Endothelial cell of umbilical vein (primary cell): Measurements from ENCODE around the gene IQSEC3. TPM values are rescaled to one million over a fixed set of nuclear protein-coding genes. Genes with fewer than 3 reads are reported as not detected.

Source experiments
- BruUV-seq: library from RNA; stranded (reverse); fragments of 400-500 nt; replicated peaks from 2 replicates; lab custom pipeline; 2021; lab: Mats Ljungman, UMichigan
- CTCF ChIA-PET: fragments of 300-600, 350-600 bp; sonication (Branson Sonifier 250); formaldehyde crosslinking; loops from one replicate; lab custom pipeline; 2021; ENCODE audit warnings: antibody characterized with exemption, inconsistent platforms; lab: Charles Lee
- POLR2A ChIA-PET: fragments of 300-600, 350-600 bp; sonication (Branson Sonifier 250); formaldehyde crosslinking; loops from one replicate; lab custom pipeline; 2021; ENCODE audit warnings: antibody characterized with exemption, inconsistent platforms; lab: Charles Lee
- DNase-seq: peaks from one replicate; pipeline ENCODE4 v3.0.0-alpha.2; 2011; ENCODE audit warnings: low read depth, low spot score
- FAIRE-seq: peaks from 2 replicates; lab custom pipeline; 2011; peaks lifted over from hg19 to GRCh38; lab: Jason Lieb, UNC
- H2AFZ ChIP-seq: 2 replicates; pipeline ENCODE4 v1.6.0; 2012; ENCODE audit warnings: low read depth, low read length, control low read depth, inconsistent platforms
- H3K27ac ChIP-seq: 2 replicates; pipeline ENCODE4 v1.5.1; 2011; ENCODE audit warnings: low read depth, mild to moderate bottlenecking, control low read depth, low read length, moderate library complexity; ENCODE audit not compliant: insufficient read depth
- H3K27me3 ChIP-seq, 2 experiments: 2 replicates each; pipeline versions ENCODE4 v1.6.0 to v1.6.1; 2011; ENCODE audit warnings: low read length in 2 of 2, mixed read lengths in 1 of 2; ENCODE audit not compliant: control insufficient read depth in 2 of 2, insufficient read depth in 2 of 2
- H3K36me3 ChIP-seq, 2 experiments: 2 replicates in 1 of 2; 3 replicates in 1 of 2; pipeline ENCODE4 v1.5.1; 2011; ENCODE audit warnings: low read length in 2 of 2, mild to moderate bottlenecking in 1 of 2, moderate library complexity in 1 of 2; ENCODE audit not compliant: control insufficient read depth in 2 of 2, insufficient read depth in 2 of 2; ENCODE audit errors: extremely low read depth in 1 of 2
- H3K4me1 ChIP-seq: 3 replicates; pipeline ENCODE4 v1.5.1; 2011; ENCODE audit warnings: mild to moderate bottlenecking, low read length; ENCODE audit not compliant: control insufficient read depth, insufficient read depth; ENCODE audit errors: extremely low read depth
- H3K4me2 ChIP-seq: 2 replicates; pipeline ENCODE4 v1.6.1; 2011; ENCODE audit warnings: low read length, control low read depth, mixed read lengths; ENCODE audit not compliant: insufficient read depth
- H3K4me3 ChIP-seq, 3 experiments: fragments of 200-600 bp in 1 of 3; sonication (generic), shearing (Covaris generic) in 1 of 3; replicated peaks in 1 of 3; 2 replicates each; pipeline ENCODE4 v1.5.1; 2011 to 2016; ENCODE audit warnings: control low read depth in 3 of 3, low read length in 3 of 3, mild to moderate bottlenecking in 2 of 3, inconsistent platforms in 1 of 3, low read depth in 1 of 3, moderate library complexity in 1 of 3; ENCODE audit not compliant: insufficient read depth in 1 of 3
- H3K79me2 ChIP-seq: 2 replicates; pipeline ENCODE4 v1.6.0; 2012; ENCODE audit warnings: low read length, inconsistent platforms; ENCODE audit not compliant: control insufficient read depth, insufficient read depth
- H3K9ac ChIP-seq: replicated peaks from 2 replicates; pipeline ENCODE3; 2011; ENCODE audit warnings: low read length, control low read depth; ENCODE audit not compliant: insufficient read depth; ENCODE audit errors: extremely low read depth
- H3K9me1 ChIP-seq: replicated peaks from 3 replicates; pipeline ENCODE4 v1.6.0; 2011; ENCODE audit warnings: mild to moderate bottlenecking, low read length; ENCODE audit not compliant: control insufficient read depth, insufficient read depth; ENCODE audit errors: extremely low read depth
- H3K9me3 ChIP-seq: replicated peaks from 2 replicates; pipeline ENCODE4 v1.5.1; 2012; ENCODE audit warnings: low read length, inconsistent platforms; ENCODE audit not compliant: control insufficient read depth, insufficient read depth
- H4K20me1 ChIP-seq: replicated peaks from 2 replicates; pipeline ENCODE3; 2011; ENCODE audit warnings: mild to moderate bottlenecking, low read length; ENCODE audit not compliant: control insufficient read depth, insufficient read depth; ENCODE audit errors: extremely low read depth
- CTCF ChIP-seq, 2 donors: IDR thresholded peaks; 1 replicate in 1 of 2; 2 replicates in 1 of 2; pipeline ENCODE4 v1.5.1; 2011; ENCODE audit warnings: low read length in 2 of 2, mild to moderate bottlenecking in 2 of 2, moderate library complexity in 2 of 2, control low read depth in 1 of 2, inconsistent platforms in 1 of 2, low read depth in 1 of 2; ENCODE audit not compliant: insufficient read depth in 1 of 2; ENCODE audit errors: extremely low read depth in 1 of 2
- EZH2 ChIP-seq: IDR thresholded peaks from 2 replicates; pipeline ENCODE4 v1.6.1; 2012; ENCODE audit warnings: borderline replicate concordance, low read depth, mild to moderate bottlenecking, moderate library complexity, low read length, inconsistent platforms; ENCODE audit not compliant: severe bottlenecking
- FOS ChIP-seq: IDR thresholded peaks from 2 replicates; pipeline ENCODE4 v1.6.1; 2011; ENCODE audit warnings: mild to moderate bottlenecking, low read length, moderate library complexity, borderline replicate concordance; ENCODE audit not compliant: insufficient read depth
- GATA2 ChIP-seq: IDR thresholded peaks from 2 replicates; pipeline ENCODE4 v1.7.0; 2011; ENCODE audit warnings: low read depth, mild to moderate bottlenecking, moderate library complexity, mixed read lengths, low read length; ENCODE audit not compliant: insufficient read length, insufficient read depth
- JUN ChIP-seq: IDR thresholded peaks from 2 replicates; pipeline ENCODE4 v1.6.1; 2011; ENCODE audit warnings: borderline replicate concordance, low read depth; ENCODE audit not compliant: insufficient read length, insufficient read depth
- MYC ChIP-seq: IDR thresholded peaks from one replicate; pipeline ENCODE4 v1.6.1; 2011; ENCODE audit warnings: mild to moderate bottlenecking, low read depth, low read length
- POLR2A ChIP-seq: IDR thresholded peaks from 2 replicates; pipeline ENCODE4 v1.6.1; 2012; ENCODE audit warnings: low read depth, mild to moderate bottlenecking, control low read depth, low read length
- POLR2AphosphoS5 ChIP-seq: IDR thresholded peaks from 2 replicates; pipeline ENCODE4 v1.6.1; 2012; ENCODE audit warnings: low read depth, mild to moderate bottlenecking, control low read depth, low read length, moderate library complexity; ENCODE audit not compliant: insufficient read depth
- dilution Hi-C: fragments of 300-500 bp; cut with MboI; formaldehyde crosslinking; loops from one replicate; pipeline ENCODE4 v1.15.0; 2019; ENCODE audit warnings: low sequenced_read_pairs; ENCODE audit not compliant: extremely low pct_ligation_motif_present
- intact Hi-C: fragments of 100-400 bp; cut with micrococcal nuclease; formaldehyde crosslinking; loops from one replicate; pipeline ENCODE4 v1.10.0; 2022
- polyA plus RNA-seq, 4 experiments: library from polyadenylated mRNA; depleted of rRNA in 3 of 4; stranded (reverse) in 3 of 4; unstranded in 1 of 4; fragments of >200 nt; gene quantifications; 2 replicates each; pipeline versions ENCODE4 v1.2.1 to v1.2.3, GENCODE V29; 2011 to 2012; ENCODE audit warnings: missing spikeins in 1 of 4
- total RNA-seq: library from RNA; stranded (reverse); gene quantifications from 2 replicates; pipeline ENCODE4 v1.2.3, GENCODE V29; 2021
- TF ChIP-seq, protein P1 (sequence below): IDR thresholded peaks from 2 replicates; pipeline ENCODE4 v1.6.1; 2011; ENCODE audit not compliant: insufficient read depth, insufficient read length

IQSEC3 gene
- total and polyA plus RNA-seq, 2 donors (not counting 3 experiments of a cell fraction or from before 2014, with no cell fraction given): not detected

DNA sequence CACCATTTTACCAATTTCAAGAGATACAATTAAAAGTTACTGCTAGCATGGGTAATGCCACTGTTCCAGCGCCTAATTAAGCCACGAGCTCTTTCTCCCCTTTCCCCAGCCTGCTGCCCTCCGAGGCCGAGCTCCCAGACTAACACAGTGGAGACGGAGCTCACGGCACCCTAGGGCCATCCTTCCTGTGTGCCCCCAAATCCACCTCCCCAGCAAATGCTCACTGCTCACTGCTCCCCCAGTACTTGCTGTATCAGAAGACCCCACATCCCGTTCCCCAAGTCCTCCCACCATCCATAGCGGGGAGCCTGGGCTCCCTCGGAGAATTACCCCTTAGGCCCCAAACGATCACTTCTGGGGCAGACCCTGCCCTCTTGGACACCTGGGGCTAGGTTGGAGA lies 104.7 kb downstream of the IQSEC3 start:
- no peak for FAIRE-seq
- Histone ChIP-seq H3K36me3 (no peaks in the 10 kb centered on the region), H3K4me1 (no peaks in the 10 kb centered on the region), H3K4me3 (no peak overlapping the region), H2AFZ (no peak overlapping the region), H3K9ac (no peak overlapping the region), H3K9me3 (no peaks in the 10 kb centered on the region), H3K4me2 (no peak overlapping the region), H3K9me1 (no peaks in the 10 kb centered on the region), H4K20me1 (no peaks in the 10 kb centered on the region), H3K79me2 (no peaks in the 10 kb centered on the region), H3K27ac (no peak overlapping the region), H3K27me3 (peaks cover 0 to 7% of the 10 kb centered on the region in 2 experiments)
- BruUV-seq: no TSS peak
- dilution Hi-C loops: no loop called here
- CTCF ChIA-PET: interaction anchor here (1.5 kb wide), 1 partner anchor 41 kb away, joined by 4 read pairs; no protein-coding TSS in a partner anchor
- TF ChIP-seq FOS: no peak
- TF ChIP-seq, protein P1, sequence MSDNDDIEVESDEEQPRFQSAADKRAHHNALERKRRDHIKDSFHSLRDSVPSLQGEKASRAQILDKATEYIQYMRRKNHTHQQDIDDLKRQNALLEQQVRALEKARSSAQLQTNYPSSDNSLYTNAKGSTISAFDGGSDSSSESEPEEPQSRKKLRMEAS: no peak
- no peak for TF ChIP-seq EZH2
- no peak for TF ChIP-seq JUN
- TF ChIP-seq MYC: no peak
- TF ChIP-seq POLR2AphosphoS5: no peak
- TF ChIP-seq POLR2A: no peak
- no peak for TF ChIP-seq GATA2
- TF ChIP-seq CTCF (IDR thresholded peaks at IDR 0.05; ENCODE audit: extremely low read depth in 1 of 2, insufficient read depth in 1 of 2, low read depth in 1 of 2, low read length in 2 of 2): no peak
- intact Hi-C loops: no loop called here
- DNase-seq: no peak
- POLR2A ChIA-PET: no interaction called here
